GM19023 (cell line): ENCODE results near the gene ART3.

Source experiments
- ATAC-seq: cut with Tn5 transposase; IDR thresholded peaks from one replicate; pipeline ENCODE4 v1.9.1; 2021; ENCODE audit warnings: mild to moderate bottlenecking, moderate library complexity; ENCODE audit not compliant: unreplicated experiment

ART3 gene

DNA sequence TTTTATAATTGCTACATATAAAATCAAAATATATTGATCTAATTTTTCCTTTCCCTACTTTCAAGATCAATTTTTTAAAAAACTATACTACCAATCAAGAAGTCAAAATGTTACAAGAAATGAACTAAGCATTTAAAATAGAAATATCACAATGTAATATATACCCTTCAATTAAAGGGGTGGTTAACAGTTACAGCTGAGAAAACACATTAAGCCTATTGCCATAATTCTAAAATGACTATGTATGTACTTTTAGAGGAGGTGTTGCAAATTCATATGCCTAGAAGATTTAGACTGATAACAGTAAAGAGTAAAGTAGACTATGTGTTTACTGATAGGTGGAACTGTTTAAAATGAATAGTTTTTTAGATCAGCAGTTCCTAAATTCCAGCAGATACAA lies 70.0 kb downstream of the ART3 start:
- ATAC-seq: no peak

DNA sequence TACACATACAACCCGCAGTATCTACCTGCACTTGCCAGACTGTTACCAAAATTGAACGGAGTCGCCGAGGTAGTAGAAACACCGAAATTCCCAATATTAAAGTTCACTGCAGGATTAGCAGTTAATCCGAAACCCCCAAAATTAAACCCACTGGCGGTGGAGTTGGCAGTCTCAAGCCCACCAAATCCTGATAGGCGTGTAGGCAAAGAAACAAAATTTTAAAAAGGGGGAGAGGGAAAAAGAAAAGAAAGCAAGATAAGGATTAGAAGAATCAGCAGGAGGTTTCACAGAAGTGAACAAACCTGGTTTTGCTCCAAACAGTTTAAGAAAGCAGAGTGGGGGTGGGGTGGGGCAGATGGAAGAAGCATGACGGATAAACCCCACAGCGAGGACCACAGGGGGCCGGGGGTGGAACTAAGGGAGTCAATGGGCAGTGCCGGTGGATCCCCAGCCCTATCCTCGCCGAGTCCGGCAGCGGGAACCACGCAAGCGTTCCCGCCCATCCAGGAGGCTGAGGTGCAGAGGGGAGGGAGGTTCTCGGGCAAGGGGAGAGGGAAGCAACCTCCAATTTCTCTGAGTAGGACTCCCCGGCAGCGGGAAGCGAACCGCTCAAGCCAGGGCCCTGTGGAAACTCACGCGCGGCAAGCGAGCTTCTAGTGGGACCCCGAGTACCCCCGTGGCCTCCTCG lies 73.1 kb downstream of the ART3 start:
- ATAC-seq: peak; percentile 41

DNA sequence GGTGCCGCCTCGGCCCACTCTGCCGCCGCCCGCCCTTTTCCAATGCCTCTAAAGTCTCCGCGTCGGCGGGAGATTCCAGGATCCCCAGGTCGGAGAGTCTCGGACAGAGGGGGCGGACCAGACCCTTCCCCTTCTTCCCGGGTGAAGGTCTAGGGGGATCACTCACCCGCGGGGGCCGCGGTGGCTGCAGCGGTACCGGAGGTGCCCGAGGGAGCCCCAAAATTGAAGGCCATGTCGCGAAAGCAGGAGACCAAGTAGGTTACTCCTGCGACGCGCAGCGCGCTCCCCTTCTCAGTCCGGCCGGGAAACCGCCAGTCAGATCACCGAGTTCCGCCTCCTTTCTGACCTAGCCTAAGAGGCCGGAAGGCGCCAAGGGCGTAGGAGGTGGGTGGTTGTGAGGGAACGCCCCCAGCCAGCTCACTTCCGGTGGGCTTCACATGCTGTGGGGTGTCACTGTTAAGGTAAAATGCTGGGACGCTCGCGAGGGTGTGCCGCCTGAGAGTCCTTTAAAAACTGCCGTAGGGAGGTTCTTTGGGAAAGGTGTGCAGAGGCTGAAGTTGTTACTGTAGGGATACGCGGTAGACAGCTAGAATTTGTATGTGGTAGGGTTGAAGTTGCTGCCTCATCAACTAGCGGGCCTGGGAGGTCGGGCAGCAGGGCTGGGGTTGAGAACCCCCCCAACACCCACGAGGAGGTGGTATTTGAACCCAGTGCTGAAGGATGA lies 73.8 kb downstream of the ART3 start, which contains the start of gene NUP54:
Gene NUP54 (minus strand): TSS at position 256 of the 724 bp plus-strand sequence. CDS start 23 bp downstream, at position 233.
- ATAC-seq: peak; percentile 99

DNA sequence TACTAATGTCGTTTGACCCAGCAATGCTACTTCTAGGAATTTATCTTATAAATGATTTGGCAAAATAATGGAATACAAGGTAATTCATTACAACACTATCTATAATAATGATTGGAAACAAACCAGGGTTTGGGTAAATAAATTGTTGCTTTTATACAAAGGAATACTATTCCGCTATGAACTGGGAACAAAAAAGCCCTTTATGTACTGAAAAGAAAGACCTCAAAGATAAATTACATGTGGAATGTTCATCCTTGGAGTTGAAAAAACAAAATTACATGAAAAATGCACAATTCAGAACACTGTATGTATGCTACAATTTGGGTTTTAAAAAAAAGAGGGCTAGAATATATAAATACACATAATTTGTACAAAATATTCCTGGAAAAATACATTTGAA lies 78.8 kb downstream of the ART3 start:
- no peak for ATAC-seq

DNA sequence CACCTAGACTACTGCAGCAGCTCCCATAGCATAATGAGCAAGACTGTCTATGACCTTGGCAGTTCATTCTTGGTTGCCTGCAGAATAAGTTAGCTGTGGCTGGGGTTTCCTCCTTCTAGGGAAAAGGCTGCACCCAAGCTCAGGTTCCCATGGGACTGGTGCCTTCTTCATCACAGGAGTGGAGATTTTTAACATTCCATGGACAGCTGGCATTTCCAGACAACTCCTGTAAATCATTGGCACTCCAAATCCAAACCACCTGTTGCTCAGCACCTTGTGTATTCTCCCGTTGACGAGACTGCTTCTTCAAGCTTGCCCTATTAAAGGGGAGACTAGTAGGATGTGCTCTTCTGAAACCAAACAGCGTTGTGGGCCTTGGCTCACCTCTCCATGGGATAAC lies 81.5 kb downstream of the ART3 start:
- no peak for ATAC-seq

DNA sequence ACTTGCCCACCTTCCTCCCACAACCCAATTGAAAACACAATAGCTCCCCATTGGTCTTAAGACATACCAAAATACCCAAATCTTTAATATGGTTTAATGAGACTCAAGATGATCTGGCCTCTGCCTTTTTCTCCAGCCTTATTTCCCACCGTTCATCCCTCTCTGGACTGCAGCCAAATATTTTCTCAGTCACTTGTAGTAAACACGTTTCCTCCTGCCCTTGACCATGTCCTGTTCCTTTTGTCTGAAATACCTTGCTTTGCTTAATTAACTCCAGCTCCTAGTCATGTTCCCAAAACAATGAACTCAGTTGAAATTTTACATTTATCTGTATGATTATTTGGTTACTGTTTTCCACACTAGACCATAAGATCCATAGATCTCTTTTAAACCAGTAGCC lies 82.1 kb downstream of the ART3 start:
- no peak for ATAC-seq

DNA sequence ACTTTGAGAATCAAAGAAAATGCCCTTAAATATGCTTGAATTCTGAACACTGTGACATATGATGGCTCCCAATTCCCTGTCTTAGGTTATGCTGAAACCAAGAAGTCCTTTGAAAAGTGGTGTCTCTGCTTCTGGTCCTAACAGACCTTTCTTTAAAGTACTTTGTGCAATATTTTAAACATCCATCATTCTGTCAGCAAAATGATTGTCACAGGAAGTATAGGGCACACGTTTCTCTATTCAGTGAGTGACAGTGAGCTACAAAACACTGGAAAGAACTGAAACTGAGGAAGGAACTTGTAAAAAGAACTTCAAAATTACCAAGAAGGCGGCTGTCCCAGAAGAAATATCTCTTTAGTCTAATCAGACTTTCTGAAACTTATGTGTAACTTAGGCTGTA lies 85.8 kb downstream of the ART3 start:
- no peak for ATAC-seq
